HCT116 (cell line): Measurements from ENCODE around the gene TMEM242. TPM values are rescaled to one million over a fixed set of nuclear protein-coding genes. Genes with fewer than 3 reads are reported as not detected.

Experiments used
- ATAC-seq: fragments of 200-7000 bp; cut with Tn5 transposase; 2 replicates; pipeline ENCODE4 v1.9.1; 2020; ENCODE audit warnings: mild to moderate bottlenecking, moderate library complexity
- BruUV-seq: library from RNA; stranded (reverse); fragments of 400-500 nt; replicated peaks from 2 replicates; lab custom pipeline; 2021; lab: Mats Ljungman, UMichigan
- CTCF ChIA-PET: fragments of 300-600 bp; sonication (Branson Sonifier 250); formaldehyde crosslinking; loops from one replicate; lab custom pipeline; 2021; ENCODE audit warnings: antibody characterized with exemption; lab: Charles Lee
- POLR2A ChIA-PET: fragments of 300-600, 350-600 bp; sonication (Branson Sonifier 250); formaldehyde crosslinking; loops from one replicate; lab custom pipeline; 2021; ENCODE audit warnings: antibody characterized with exemption; lab: Charles Lee
- RAD21 ChIA-PET, 2 experiments: fragments of 300-600 bp; sonication (Branson Sonifier 250); formaldehyde crosslinking; loops; one replicate each; lab custom pipeline; 2023; ENCODE audit warnings: low total read pairs in 2 of 2; ENCODE audit not compliant: uncharacterized antibody in 2 of 2, unreplicated experiment in 2 of 2, low non-redundant PET in 1 of 2; lab: Charles Lee
- DNase-seq: peaks from one replicate; pipeline ENCODE4 v3.0.0-alpha.2; 2010; ENCODE audit warnings: low read depth, low spot score
- H2AFZ ChIP-seq: fragments of 200-600 bp; shearing (Covaris generic), sonication (generic); 2 replicates; pipeline ENCODE4 v1.6.1; 2017; ENCODE audit warnings: low read depth, mixed run types, mixed read lengths, antibody characterized with exemption, low read length; ENCODE audit not compliant: poor library complexity, severe bottlenecking
- H3K27ac ChIP-seq: 2 replicates; pipeline ENCODE4 v1.5.1; 2012; ENCODE audit warnings: low read depth, low read length
- H3K27me3 ChIP-seq: fragments of 200-600 bp; sonication (generic); 2 replicates; pipeline ENCODE4 v1.6.1; 2016; ENCODE audit warnings: mixed run types, low read length, mixed read lengths; ENCODE audit not compliant: insufficient read depth
- H3K36me3 ChIP-seq, 2 experiments: fragments of 200-500 bp in 1 of 2; fragments of 200-600 bp in 1 of 2; sonication (Bioruptor generic) in 1 of 2; sonication (generic) in 1 of 2; 2 replicates each; pipeline versions ENCODE4 v1.5.1 to v1.6.1; 2014 to 2016; ENCODE audit warnings: low read length in 2 of 2, inconsistent platforms in 1 of 2, mixed read lengths in 1 of 2, mixed run types in 1 of 2; ENCODE audit not compliant: insufficient read depth in 2 of 2, control insufficient read depth in 1 of 2
- H3K4me1 ChIP-seq, 2 experiments: fragments of 200-600 bp in 1 of 2; sonication (generic) in 1 of 2; 2 replicates each; pipeline versions ENCODE4 v1.5.1 to v1.6.1; 2012 to 2017; ENCODE audit warnings: low read length in 2 of 2, inconsistent platforms in 1 of 2, mild to moderate bottlenecking in 1 of 2, mixed read lengths in 1 of 2, mixed run types in 1 of 2, moderate library complexity in 1 of 2; ENCODE audit not compliant: insufficient read depth in 2 of 2, control insufficient read depth in 1 of 2
- H3K4me2 ChIP-seq: fragments of 200-600 bp; sonication (generic); 2 replicates; pipeline ENCODE4 v1.6.1; 2017; ENCODE audit warnings: mixed run types, low read length, mixed read lengths
- H3K4me3 ChIP-seq, 2 experiments: fragments of 200-600 bp in 1 of 2; sonication (generic) in 1 of 2; replicated peaks in 1 of 2; 2 replicates each; pipeline ENCODE4 v1.5.1; 2011 to 2016; ENCODE audit warnings: low read length in 2 of 2, control low read depth in 1 of 2, low read depth in 1 of 2, mild to moderate bottlenecking in 1 of 2, mixed read lengths in 1 of 2, mixed run types in 1 of 2
- H3K79me2 ChIP-seq: fragments of 200-600 bp; sonication (generic); 2 replicates; pipeline ENCODE4 v1.6.1; 2017; ENCODE audit warnings: mild to moderate bottlenecking, mixed run types, low read length, moderate library complexity, mixed read lengths; ENCODE audit not compliant: insufficient read depth
- H3K9ac ChIP-seq: fragments of 200-600 bp; sonication (generic); 2 replicates; pipeline ENCODE4 v1.6.1; 2016; ENCODE audit warnings: low read length, mixed read lengths
- H3K9me2 ChIP-seq: fragments of 200-600 bp; sonication (generic), shearing (Covaris generic); 2 replicates; pipeline ENCODE4 v1.6.1; 2017; ENCODE audit warnings: mixed run types, mild to moderate bottlenecking, moderate library complexity; ENCODE audit not compliant: insufficient read depth
- H3K9me3 ChIP-seq, 2 experiments: fragments of 200-500 bp in 1 of 2; fragments of 200-600 bp in 1 of 2; sonication (Bioruptor generic) in 1 of 2; sonication (generic) in 1 of 2; 2 replicates each; pipeline ENCODE4 v1.6.1; 2014 to 2017; ENCODE audit warnings: low read length in 2 of 2, mixed read lengths in 2 of 2, inconsistent platforms in 1 of 2, low read depth in 1 of 2, mild to moderate bottlenecking in 1 of 2, mixed run types in 1 of 2, moderate library complexity in 1 of 2; ENCODE audit not compliant: control insufficient read depth in 1 of 2, insufficient read depth in 1 of 2
- H4K20me1 ChIP-seq: fragments of 200-600 bp; sonication (generic), shearing (Covaris generic); 2 replicates; pipeline ENCODE4 v1.6.1; 2017; ENCODE audit warnings: mixed run types, mild to moderate bottlenecking, moderate library complexity; ENCODE audit not compliant: insufficient read depth
- ATF3 ChIP-seq: IDR thresholded peaks from 2 replicates; pipeline ENCODE4 v1.6.1; 2012
- CBX3 ChIP-seq: IDR thresholded peaks from 2 replicates; pipeline ENCODE4 v1.6.1; 2012; ENCODE audit warnings: low read depth
- CEBPB ChIP-seq: IDR thresholded peaks from 2 replicates; pipeline ENCODE4 v1.6.1; 2012; ENCODE audit warnings: low read depth
- EGR1 ChIP-seq: IDR thresholded peaks from 2 replicates; pipeline ENCODE4 v1.6.1; 2012; ENCODE audit warnings: low read depth
- EZH2phosphoT487 ChIP-seq: fragments of 200-600 bp; IDR thresholded peaks from 2 replicates; pipeline ENCODE4 v1.6.1; 2018; ENCODE audit warnings: antibody characterized with exemption, borderline replicate concordance
- POLR2A ChIP-seq: IDR thresholded peaks from 2 replicates; pipeline ENCODE4 v1.7.0; 2011; ENCODE audit warnings: borderline replicate concordance; ENCODE audit not compliant: insufficient read depth, insufficient read length; ENCODE audit errors: extremely low read depth
- RAD21 ChIP-seq: IDR thresholded peaks from 2 replicates; pipeline ENCODE4 v1.6.1; 2012; ENCODE audit warnings: low read depth, mild to moderate bottlenecking
- SIN3A ChIP-seq: IDR thresholded peaks from 2 replicates; pipeline ENCODE4 v1.6.1; 2012; ENCODE audit warnings: low read depth
- SP1 ChIP-seq: IDR thresholded peaks from 2 replicates; pipeline ENCODE4 v1.6.1; 2012; ENCODE audit warnings: low read depth
- TCF7L2 ChIP-seq: IDR thresholded peaks from 2 replicates; pipeline ENCODE4 v1.7.0; 2011; ENCODE audit warnings: borderline replicate concordance, inconsistent platforms; ENCODE audit not compliant: insufficient read depth, insufficient read length; ENCODE audit errors: extremely low read depth
- YY1 ChIP-seq: IDR thresholded peaks from 2 replicates; pipeline ENCODE4 v1.6.1; 2011; ENCODE audit warnings: low read length, low read depth, moderate library complexity, mild to moderate bottlenecking; ENCODE audit not compliant: insufficient replicate concordance; ENCODE audit errors: extremely low read depth
- ZFX ChIP-seq: fragments of 450-650 bp; IDR thresholded peaks from 2 replicates; pipeline ENCODE4 v1.6.1; 2017
- intact Hi-C: fragments of 100-400 bp; cut with micrococcal nuclease; formaldehyde crosslinking; loops from 2 replicates; pipeline ENCODE4 v1.10.0; 2022
- total RNA-seq: library from RNA; stranded (reverse); gene quantifications from one replicate; pipeline ENCODE4 v1.2.1, GENCODE V29; 2021; ENCODE audit not compliant: unreplicated experiment
- TF ChIP-seq, protein P1 (sequence below), 3 experiments: fragments of 200-600 bp in 1 of 3; sonication (generic) in 1 of 3; IDR thresholded peaks in 2 of 3; conservative IDR thresholded peaks in 1 of 3; 2 replicates each; pipeline ENCODE4 v1.5.1; 2012 to 2017; ENCODE audit warnings: low read depth in 2 of 3, low read length in 2 of 3, antibody characterized with exemption in 1 of 3, borderline replicate concordance in 1 of 3, control low read depth in 1 of 3, mild to moderate bottlenecking in 1 of 3, mixed read lengths in 1 of 3, mixed run types in 1 of 3, moderate library complexity in 1 of 3; ENCODE audit not compliant: insufficient read depth in 1 of 3
- TF ChIP-seq, protein P2 (sequence below): IDR thresholded peaks from 2 replicates; pipeline ENCODE4 v1.6.1; 2011; ENCODE audit warnings: mild to moderate bottlenecking, low read length, moderate library complexity; ENCODE audit not compliant: insufficient replicate concordance; ENCODE audit errors: extremely low read depth

Gene TMEM242
- total RNA-seq, 1 experiment from 2014 or later = 11.6 TPM

DNA sequence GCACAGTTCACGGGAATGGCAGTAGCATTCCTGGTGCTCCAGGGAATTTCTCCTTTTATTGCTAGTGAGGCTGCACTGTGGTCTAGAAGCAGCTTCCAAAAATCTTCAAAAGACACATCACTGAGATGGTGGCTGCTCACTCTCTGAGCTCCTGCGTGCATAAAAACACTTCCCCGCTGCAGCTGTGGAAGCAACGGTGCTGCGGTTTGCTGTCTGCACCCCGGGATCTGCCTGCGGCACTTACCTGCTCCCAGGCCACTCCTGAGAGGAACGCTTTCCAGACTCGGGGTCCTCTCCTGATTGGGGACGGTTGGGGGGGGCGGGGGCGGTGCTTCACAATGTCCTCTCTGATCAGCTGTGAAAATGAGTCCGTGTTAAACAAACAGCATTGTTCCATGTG, 77.9 kb downstream of the TMEM242 start:
- CTCF ChIA-PET = no interaction called here
- POLR2A ChIA-PET = no interaction called here

DNA sequence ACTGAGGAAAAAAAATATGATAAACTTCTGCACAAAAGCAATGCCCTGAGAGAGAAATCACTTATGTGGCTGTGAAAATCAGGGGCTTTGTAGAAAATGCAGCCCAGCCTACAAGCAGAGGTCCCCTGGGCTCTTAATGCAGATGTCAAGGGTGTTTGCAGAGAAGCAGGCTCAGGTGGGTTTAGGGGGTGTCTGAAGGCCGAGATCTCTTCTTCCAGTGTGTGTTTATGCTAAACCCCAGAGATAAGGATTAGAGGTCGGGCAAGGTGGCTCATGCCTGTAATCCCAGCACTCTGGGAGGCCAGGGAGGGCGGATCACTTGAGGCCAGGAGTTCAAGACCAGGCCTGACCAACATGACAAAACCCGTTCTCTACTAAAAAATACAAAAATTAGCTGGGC, 78.5 kb downstream of the TMEM242 start:
- no peak overlapping the region for H3K4me2 ChIP-seq
- no peaks in the 10 kb centered on the region for H3K27me3 ChIP-seq
- no peak for DNase-seq
- ChIA-PET CTCF (no interaction called here), POLR2A (no interaction called here), RAD21 (no interaction called here)
- H4K20me1 ChIP-seq = no peaks in the 10 kb centered on the region
- peaks cover 0 to 12% of the 10 kb centered on the region in 2 experiments; a peak in 2 of 4 replicates for H3K4me1 ChIP-seq
- intact Hi-C loops = no loop called here
- ATAC-seq = no peak
- H3K9me2 ChIP-seq = no peaks in the 10 kb centered on the region
- no peaks in the 10 kb centered on the region for H3K36me3 ChIP-seq
- no peak overlapping the region for H3K4me3 ChIP-seq
- H3K79me2 ChIP-seq = no peaks in the 10 kb centered on the region
- no peaks in the 10 kb centered on the region for H3K9me3 ChIP-seq
- H3K27ac ChIP-seq = no peak overlapping the region
- no TSS peak for BruUV-seq
- no peak overlapping the region for H2AFZ ChIP-seq
- H3K9ac ChIP-seq = no peak overlapping the region
- no peak for TF ChIP-seq TCF7L2
- no peak for TF ChIP-seq YY1
- TF ChIP-seq EGR1 = no peak
- no peak for TF ChIP-seq CEBPB
- TF ChIP-seq SP1 = no peak
- no peak for TF ChIP-seq ATF3
- TF ChIP-seq CBX3 = no peak
- no peak for TF ChIP-seq RAD21
- TF ChIP-seq EZH2phosphoT487 = no peak
- TF ChIP-seq ZFX = no peak
- TF ChIP-seq, protein P1, sequence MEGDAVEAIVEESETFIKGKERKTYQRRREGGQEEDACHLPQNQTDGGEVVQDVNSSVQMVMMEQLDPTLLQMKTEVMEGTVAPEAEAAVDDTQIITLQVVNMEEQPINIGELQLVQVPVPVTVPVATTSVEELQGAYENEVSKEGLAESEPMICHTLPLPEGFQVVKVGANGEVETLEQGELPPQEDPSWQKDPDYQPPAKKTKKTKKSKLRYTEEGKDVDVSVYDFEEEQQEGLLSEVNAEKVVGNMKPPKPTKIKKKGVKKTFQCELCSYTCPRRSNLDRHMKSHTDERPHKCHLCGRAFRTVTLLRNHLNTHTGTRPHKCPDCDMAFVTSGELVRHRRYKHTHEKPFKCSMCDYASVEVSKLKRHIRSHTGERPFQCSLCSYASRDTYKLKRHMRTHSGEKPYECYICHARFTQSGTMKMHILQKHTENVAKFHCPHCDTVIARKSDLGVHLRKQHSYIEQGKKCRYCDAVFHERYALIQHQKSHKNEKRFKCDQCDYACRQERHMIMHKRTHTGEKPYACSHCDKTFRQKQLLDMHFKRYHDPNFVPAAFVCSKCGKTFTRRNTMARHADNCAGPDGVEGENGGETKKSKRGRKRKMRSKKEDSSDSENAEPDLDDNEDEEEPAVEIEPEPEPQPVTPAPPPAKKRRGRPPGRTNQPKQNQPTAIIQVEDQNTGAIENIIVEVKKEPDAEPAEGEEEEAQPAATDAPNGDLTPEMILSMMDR (IDR thresholded peaks at IDR 0.05 in 2 of 3, conservative IDR thresholded peaks at IDR 0.05 in 1 of 3; ENCODE audit: borderline replicate concordance in 1 of 3, insufficient read depth in 1 of 3, low read depth in 2 of 3, low read length in 2 of 3) = no peak
- no peak for TF ChIP-seq POLR2A

More for the DNA sequence above, 77.9 kb downstream of the TMEM242 start:
- H2AFZ ChIP-seq = no peak overlapping the region
- peaks cover 0 to 5% of the 10 kb centered on the region in 2 experiments; a peak in 2 of 4 replicates for H3K4me1 ChIP-seq
- RAD21 ChIA-PET = no interaction called here
- ATAC-seq (no peak), DNase-seq (no peak)
- H4K20me1 ChIP-seq = no peaks in the 10 kb centered on the region
- no peaks in the 10 kb centered on the region for H3K9me2 ChIP-seq
- H3K27ac ChIP-seq = no peak overlapping the region
- H3K4me2 ChIP-seq = no peak overlapping the region
- intact Hi-C loops = no loop called here
- TF ChIP-seq SP1 (no peak), SIN3A (no peak)
- TF ChIP-seq, protein P2, sequence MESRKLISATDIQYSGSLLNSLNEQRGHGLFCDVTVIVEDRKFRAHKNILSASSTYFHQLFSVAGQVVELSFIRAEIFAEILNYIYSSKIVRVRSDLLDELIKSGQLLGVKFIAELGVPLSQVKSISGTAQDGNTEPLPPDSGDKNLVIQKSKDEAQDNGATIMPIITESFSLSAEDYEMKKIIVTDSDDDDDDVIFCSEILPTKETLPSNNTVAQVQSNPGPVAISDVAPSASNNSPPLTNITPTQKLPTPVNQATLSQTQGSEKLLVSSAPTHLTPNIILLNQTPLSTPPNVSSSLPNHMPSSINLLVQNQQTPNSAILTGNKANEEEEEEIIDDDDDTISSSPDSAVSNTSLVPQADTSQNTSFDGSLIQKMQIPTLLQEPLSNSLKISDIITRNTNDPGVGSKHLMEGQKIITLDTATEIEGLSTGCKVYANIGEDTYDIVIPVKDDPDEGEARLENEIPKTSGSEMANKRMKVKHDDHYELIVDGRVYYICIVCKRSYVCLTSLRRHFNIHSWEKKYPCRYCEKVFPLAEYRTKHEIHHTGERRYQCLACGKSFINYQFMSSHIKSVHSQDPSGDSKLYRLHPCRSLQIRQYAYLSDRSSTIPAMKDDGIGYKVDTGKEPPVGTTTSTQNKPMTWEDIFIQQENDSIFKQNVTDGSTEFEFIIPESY = no peak
- no peaks in the 10 kb centered on the region for H3K9me3 ChIP-seq
- no TSS peak for BruUV-seq
- H3K4me3 ChIP-seq = no peak overlapping the region
- no peaks in the 10 kb centered on the region for H3K79me2 ChIP-seq
- no peak overlapping the region for H3K9ac ChIP-seq
- H3K27me3 ChIP-seq = no peaks in the 10 kb centered on the region
- H3K36me3 ChIP-seq = no peaks in the 10 kb centered on the region
